H1 (cell line): ENCODE results near the gene ARF3. TPM values are rescaled to one million over a fixed set of nuclear protein-coding genes. Genes with fewer than 3 reads are reported as not detected.

Source experiments
- CTCF ChIA-PET: fragments of 300-600 bp; sonication (Branson Sonifier 250); formaldehyde crosslinking; loops from one replicate; lab custom pipeline; 2021; ENCODE audit not compliant: partially characterized antibody; lab: Charles Lee
- POLR2A ChIA-PET: fragments of 300-600 bp; sonication (Branson Sonifier 250); formaldehyde crosslinking; loops from one replicate; lab custom pipeline; 2021; ENCODE audit warnings: inconsistent platforms; ENCODE audit not compliant: partially characterized antibody; lab: Charles Lee
- DNase-seq, 2 experiments: peaks; one replicate each; pipeline versions ENCODE4 v3.0.0 to v3.0.0-alpha.2; 2010 to 2022; ENCODE audit warnings: low spot score in 2 of 2, low read depth in 1 of 2, mixed read lengths in 1 of 2
- FAIRE-seq: peaks from 2 replicates; lab custom pipeline; 2011; peaks lifted over from hg19 to GRCh38; lab: Jason Lieb, UNC
- H2AFZ ChIP-seq: 2 replicates; pipeline ENCODE4 v1.8.1; 2012; ENCODE audit warnings: low read length, inconsistent platforms
- H2AK5ac ChIP-seq: 2 replicates; pipeline ENCODE4 v1.6.1; 2013; ENCODE audit warnings: low read depth, low read length
- H2BK120ac ChIP-seq: replicated peaks from 2 replicates; pipeline ENCODE3; 2013; ENCODE audit warnings: low read depth, low read length, inconsistent platforms
- H2BK12ac ChIP-seq: 2 replicates; pipeline ENCODE4 v1.6.1; 2013; ENCODE audit warnings: low read depth, low read length
- H2BK15ac ChIP-seq: 2 replicates; pipeline ENCODE4 v1.6.1; 2013; ENCODE audit warnings: low read length
- H2BK20ac ChIP-seq: 2 replicates; pipeline ENCODE4 v1.6.1; 2013; ENCODE audit warnings: low read length
- H2BK5ac ChIP-seq: 2 replicates; pipeline ENCODE4 v1.6.1; 2013; ENCODE audit warnings: low read depth, low read length
- H3K14ac ChIP-seq: 2 replicates; pipeline ENCODE4 v1.6.1; 2013; ENCODE audit warnings: inconsistent platforms; ENCODE audit not compliant: insufficient read length
- H3K18ac ChIP-seq: 2 replicates; pipeline ENCODE4 v1.6.1; 2013; ENCODE audit warnings: low read length; ENCODE audit errors: extremely low read depth
- H3K23ac ChIP-seq: 2 replicates; pipeline ENCODE4 v1.6.1; 2013; ENCODE audit warnings: inconsistent platforms; ENCODE audit not compliant: insufficient read length
- H3K23me2 ChIP-seq: 2 replicates; pipeline ENCODE4 v1.6.1; 2013; ENCODE audit warnings: low read depth, low read length
- H3K27ac ChIP-seq: 2 replicates; pipeline ENCODE4 v1.6.1; 2011; ENCODE audit warnings: low read depth, low read length, inconsistent platforms
- H3K27me3 ChIP-seq, 4 experiments: replicated peaks in 1 of 4; 1 replicate in 1 of 4; 2 replicates in 3 of 4; pipeline versions ENCODE4 v1.6.1 to v1.8.1; 2011 to 2013; ENCODE audit warnings: low read length in 3 of 4, mild to moderate bottlenecking in 3 of 4, inconsistent platforms in 2 of 4, mixed read lengths in 2 of 4, moderate library complexity in 1 of 4; ENCODE audit not compliant: control insufficient read depth in 3 of 4, insufficient read depth in 3 of 4; ENCODE audit errors: extremely low read depth in 1 of 4
- H3K36me3 ChIP-seq, 4 experiments: 2 replicates each; pipeline versions ENCODE4 v1.6.1 to v1.8.1; 2011 to 2013; ENCODE audit warnings: mild to moderate bottlenecking in 4 of 4, low read length in 3 of 4, moderate library complexity in 2 of 4, control low read depth in 1 of 4, inconsistent platforms in 1 of 4; ENCODE audit not compliant: insufficient read depth in 4 of 4, control insufficient read depth in 2 of 4
- H3K4ac ChIP-seq: replicated peaks from 2 replicates; pipeline ENCODE3; 2013; ENCODE audit warnings: low read length, low read depth, mixed read lengths, inconsistent platforms; ENCODE audit not compliant: insufficient read length
- H3K4me1 ChIP-seq, 4 experiments: replicated peaks in 1 of 4; 1 replicate in 1 of 4; 2 replicates in 3 of 4; pipeline versions ENCODE4 v1.6.1 to v1.8.1; 2011 to 2013; ENCODE audit warnings: low read length in 3 of 4, inconsistent platforms in 2 of 4, mixed read lengths in 1 of 4; ENCODE audit not compliant: insufficient read depth in 4 of 4, control insufficient read depth in 3 of 4
- H3K4me2 ChIP-seq, 2 experiments: 2 replicates each; pipeline versions ENCODE4 v1.6.1 to v1.8.1; 2011 to 2013; ENCODE audit warnings: low read depth in 2 of 2, low read length in 2 of 2, control low read depth in 1 of 2, inconsistent platforms in 1 of 2, mild to moderate bottlenecking in 1 of 2; ENCODE audit not compliant: insufficient read depth in 1 of 2
- H3K4me3 ChIP-seq, 4 experiments: fragments of 200-600, 300-600 bp in 1 of 4; sonication (generic), shearing (Covaris generic), sonication (Bioruptor Twin) in 1 of 4; 2 replicates each; pipeline versions ENCODE4 v1.5.1 to v1.8.1; 2011 to 2016; ENCODE audit warnings: low read length in 4 of 4, low read depth in 3 of 4, control low read depth in 2 of 4, inconsistent platforms in 2 of 4, mild to moderate bottlenecking in 2 of 4, mixed read lengths in 1 of 4, moderate library complexity in 1 of 4; ENCODE audit not compliant: insufficient read depth in 2 of 4; ENCODE audit errors: extremely low read depth in 1 of 4
- H3K56ac ChIP-seq: replicated peaks from 2 replicates; pipeline ENCODE3; 2013; ENCODE audit warnings: low read depth, mild to moderate bottlenecking, mixed read lengths, low read length, inconsistent platforms; ENCODE audit not compliant: insufficient read length
- H3K79me1 ChIP-seq: 2 replicates; pipeline ENCODE4 v1.6.1; 2013; ENCODE audit warnings: low read depth, low read length, control low read depth
- H3K79me2 ChIP-seq, 2 experiments: 2 replicates each; pipeline versions ENCODE4 v1.6.1 to v1.8.1; 2012 to 2013; ENCODE audit warnings: low read length in 2 of 2, mild to moderate bottlenecking in 2 of 2, inconsistent platforms in 1 of 2; ENCODE audit not compliant: insufficient read depth in 2 of 2, control insufficient read depth in 1 of 2
- H3K9ac ChIP-seq, 4 experiments: replicated peaks in 1 of 4; 1 replicate in 1 of 4; 2 replicates in 3 of 4; pipeline versions ENCODE4 v1.6.1 to v1.8.1; 2011 to 2013; ENCODE audit warnings: low read depth in 3 of 4, low read length in 3 of 4, control low read depth in 2 of 4, mild to moderate bottlenecking in 2 of 4, moderate library complexity in 2 of 4, inconsistent platforms in 1 of 4; ENCODE audit errors: extremely low read depth in 1 of 4
- H3K9me3 ChIP-seq, 2 experiments: 2 replicates each; pipeline versions ENCODE4 v1.6.1 to v1.8.1; 2012 to 2013; ENCODE audit warnings: mild to moderate bottlenecking in 2 of 2, moderate library complexity in 2 of 2, control low read depth in 1 of 2, inconsistent platforms in 1 of 2, low read depth in 1 of 2, low read length in 1 of 2, mixed read lengths in 1 of 2; ENCODE audit not compliant: insufficient read depth in 2 of 2
- H4K20me1 ChIP-seq, 2 experiments: replicated peaks in 1 of 2; 2 replicates each; pipeline versions ENCODE3 to v1.8.1; 2011 to 2013; ENCODE audit warnings: inconsistent platforms in 2 of 2, low read length in 2 of 2, mild to moderate bottlenecking in 1 of 2; ENCODE audit not compliant: insufficient read depth in 2 of 2, control insufficient read depth in 1 of 2
- H4K5ac ChIP-seq: 2 replicates; pipeline ENCODE4 v1.6.1; 2013; ENCODE audit warnings: low read length, low read depth, mixed read lengths, inconsistent platforms; ENCODE audit not compliant: insufficient read length
- H4K8ac ChIP-seq: 2 replicates; pipeline ENCODE4 v1.8.0; 2013; ENCODE audit warnings: mild to moderate bottlenecking, moderate library complexity, low read length, inconsistent platforms; ENCODE audit not compliant: insufficient read depth; ENCODE audit errors: extremely low read depth
- H4K91ac ChIP-seq: replicated peaks from 2 replicates; pipeline ENCODE3; 2013; ENCODE audit warnings: low read length, mixed read lengths, inconsistent platforms; ENCODE audit not compliant: insufficient read length
- HDAC2 ChIP-seq, 2 experiments: fragments of 300-600 bp in 1 of 2; sonication (generic) in 1 of 2; IDR thresholded peaks; 2 replicates each; pipeline ENCODE4 v1.6.1; 2011 to 2012; ENCODE audit warnings: low read depth in 2 of 2, low read length in 2 of 2, mild to moderate bottlenecking in 2 of 2, moderate library complexity in 2 of 2, borderline replicate concordance in 1 of 2, inconsistent platforms in 1 of 2
- POLR2AphosphoS5 ChIP-seq: IDR thresholded peaks from 2 replicates; pipeline ENCODE4 v1.6.1; 2011; ENCODE audit warnings: low read depth, low read length
- RBBP5 ChIP-seq: IDR thresholded peaks from 2 replicates; pipeline ENCODE4 v1.7.1; 2012; ENCODE audit warnings: low read depth, mild to moderate bottlenecking, inconsistent platforms, low read length, moderate library complexity, borderline replicate concordance
- RFX5 ChIP-seq: IDR thresholded peaks from 2 replicates; pipeline ENCODE4 v1.6.1; 2011; ENCODE audit warnings: low read depth, low read length, improper control_type of control experiment, borderline replicate concordance
- SAP30 ChIP-seq: fragments of 300-600 bp; sonication (generic); IDR thresholded peaks from 2 replicates; pipeline ENCODE4 v1.7.1; 2012; ENCODE audit warnings: low read length, moderate library complexity, mild to moderate bottlenecking, inconsistent platforms; ENCODE audit not compliant: insufficient read depth, insufficient replicate concordance
- SP1 ChIP-seq: IDR thresholded peaks from 2 replicates; pipeline ENCODE4 v1.6.1; 2011; ENCODE audit warnings: low read depth, low read length
- SRF ChIP-seq: IDR thresholded peaks from 2 replicates; pipeline ENCODE4 v1.6.1; 2011; ENCODE audit warnings: mild to moderate bottlenecking, low read depth, low read length, moderate library complexity
- TBP ChIP-seq: IDR thresholded peaks from 2 replicates; pipeline ENCODE4 v1.6.1; 2011; ENCODE audit warnings: low read depth, low read length, improper control_type of control experiment
- WGBS, 2 experiments: shearing (Covaris generic) in 1 of 2; methylation state at CpG; one replicate each; pipeline versions ENCODE4 v1.1.6 to v1.1.7; 2013 to 2015; ENCODE audit warnings: low lambda C conversion rate in 2 of 2, mixed read lengths in 2 of 2, inconsistent platforms in 1 of 2, low coverage in 1 of 2, missing lambda C conversion rate in 1 of 2; ENCODE audit not compliant: insufficient replicate concordance in 2 of 2, insufficient coverage in 1 of 2, insufficient read length in 1 of 2; ENCODE audit errors: extremely low coverage in 1 of 2, missing lambda C conversion rate in 1 of 2; 5-methylcytosine and 5-hydroxymethylcytosine counted together
- polyA plus RNA-seq, 7 experiments: library from polyadenylated mRNA; depleted of rRNA in 3 of 7; stranded (reverse) in 5 of 7; unstranded in 2 of 7; fragments of >200 nt in 5 of 7; fragments of 200-250 nt in 2 of 7; gene quantifications; 1 replicate in 5 of 7; 2 replicates in 1 of 7; 4 replicates in 1 of 7; pipeline versions ENCODE4 v1.2.1 to v1.2.3, GENCODE V29; 2011 to 2013; ENCODE audit warnings: missing spikeins in 2 of 7, mixed read lengths in 2 of 7
- total RNA-seq: library from RNA; stranded (reverse); fragmentation: NEBNext Ultra II Directional; extraction: Animal tissue kit (Norgen Biotek cat#: 25700); gene quantifications from 2 replicates; pipeline ENCODE4 v1.2.1, GENCODE V29; 2021

Gene ARF3
- total and polyA plus RNA-seq, 2 of the 8 experiments (the other 6 are each of a cell fraction or from before 2014, with no cell fraction given), result 231 to 250 TPM

GRCh38 chr12:48927261-48927660 lies 30.0 kb downstream of the ARF3 start:
- Histone ChIP-seq H3K4ac (no peak overlapping the region), H3K27ac (no peak overlapping the region), H3K4me3 (no peak overlapping the region), H3K36me3 (peaks cover 17 to 40% (median 25%) of the 10 kb centered on the region in 4 experiments; a peak in 7 of 8 replicates), H3K9me3 (no peaks in the 10 kb centered on the region), H3K4me1 (peaks cover 0 to 14% (median 4%) of the 10 kb centered on the region in 4 experiments; a peak in 4 of 7 replicates), H4K5ac (no peak overlapping the region), H3K23ac (no peak overlapping the region), H2BK5ac (no peak overlapping the region), H3K27me3 (no peaks in the 10 kb centered on the region; a peak in 1 of 7 replicates), H2BK20ac (no peak overlapping the region), H3K9ac (no peak overlapping the region), H3K79me1 (peaks cover 3% of the 10 kb centered on the region; the same call in 1 of the 2 replicates), H2BK12ac (no peak overlapping the region), H3K23me2 (peaks cover 10% of the 10 kb centered on the region), H2BK120ac (no peak overlapping the region), H3K56ac (no peak overlapping the region), H3K14ac (no peak overlapping the region), H2AK5ac (no peak overlapping the region), H4K91ac (no peak overlapping the region), H2BK15ac (no peak overlapping the region), H3K18ac (no peak overlapping the region), H4K8ac (no peak overlapping the region), H3K79me2 (no peaks in the 10 kb centered on the region; a peak in 1 of 4 replicates), H3K4me2 (no peak overlapping the region), H4K20me1 (peaks cover 5% of the 10 kb centered on the region in 2 experiments), H2AFZ (no peak overlapping the region)
- DNase-seq, result no peak
- no peak for FAIRE-seq
- ChIA-PET CTCF (interaction anchor here (0.7 to 20.2 kb wide), 10 partner anchors 10 to 75 kb away, joined by 3 to 280 read pairs (median 10); partner anchors contain the start of genes ARF3, DDX23, RND1 and WNT1), POLR2A (interaction anchor here (1.0 to 1.7 kb wide), 4 partner anchors 8 to 24 kb away, joined by 3 to 7 read pairs (median 3); a partner anchor contains a TSS)
- 93% methylated on average over 2 of the region's 2 CpGs; no CpG with 5 or more reads in 1 of the 2 experiments for WGBS, 2 experiments
- TF ChIP-seq SAP30 (no peak), TBP (no peak), HDAC2 (IDR thresholded peaks at IDR 0.05; ENCODE audit: borderline replicate concordance in 1 of 2, low read depth in 2 of 2, low read length in 2 of 2) (no peak), RBBP5 (no peak), POLR2AphosphoS5 (no peak), SP1 (no peak), RFX5 (no peak), SRF (no peak)
